Spleen (tissue), 7 donors: Measurements from ENCODE around the gene DPH2.

ENCODE experiments used
- CTCF ChIP-seq, 11 experiments: fragments of 200-600 bp in 7 of 11; fragments of 450-650 bp in 4 of 11; sonication (generic) in 4 of 11; IDR thresholded peaks in 8 of 11; conservative IDR thresholded peaks in 3 of 11; 1 replicate in 7 of 11; 2 replicates in 4 of 11; pipeline versions ENCODE4 v1.4.0 to v1.8.0; 2016 to 2021; ENCODE audit warnings: antibody characterized with exemption in 11 of 11, inconsistent platforms in 4 of 11, mild to moderate bottlenecking in 1 of 11
- POLR2A ChIP-seq, 3 donors: fragments of 450-650 bp; IDR thresholded peaks; one replicate each; pipeline ENCODE4 v1.5.1; 2017; ENCODE audit warnings: antibody characterized with exemption in 3 of 3, mild to moderate bottlenecking in 1 of 3
- POLR2AphosphoS5 ChIP-seq, 3 donors: sonication (generic); formaldehyde crosslinking; IDR thresholded peaks; one replicate each; pipeline ENCODE4 v1.5.1; 2017; ENCODE audit warnings: antibody characterized with exemption in 3 of 3
- donor health status: DM: no; HTN: no; CAD: no; lungs with moderate emphysema.
- donor health status: DM: no; HTN: no; CAD: no.
- donor health status: DM: no; HTN: no; CAD: no.

- TF ChIP-seq CTCF (IDR thresholded peaks at IDR 0.05 in 8 of 11, conservative IDR thresholded peaks at IDR 0.05 in 3 of 11): no peak
- TF ChIP-seq POLR2AphosphoS5 (IDR thresholded peaks at IDR 0.05): no peak
- TF ChIP-seq POLR2A (IDR thresholded peaks at IDR 0.05): no peak
These were observed 16.3 kb downstream of the DPH2 start for GRCh38 chr1:43985984-43986595.
